Tibial nerve (tissue), 4 donors: Measurements from ENCODE around the gene NTSR1. TPM values are rescaled to one million over a fixed set of nuclear protein-coding genes. Genes with fewer than 3 reads are reported as not detected.

ENCODE experiments used
- DNase-seq, 2 donors: peaks; one replicate each; pipeline ENCODE4 v3.0.0-alpha.2; 2019; ENCODE audit warnings: low spot score in 2 of 2
- H3K27ac ChIP-seq, 4 donors: fragments of 200-600 bp; sonication (generic) in 3 of 4; one replicate each; pipeline ENCODE4 v1.5.1; 2017 to 2019; ENCODE audit warnings: mild to moderate bottlenecking in 1 of 4
- H3K27me3 ChIP-seq, 2 donors: fragments of 200-600 bp; sonication (generic) in 1 of 2; one replicate each; pipeline versions ENCODE4 v1.5.1 to v1.6.0; 2017 to 2019
- H3K36me3 ChIP-seq, 3 donors: fragments of 200-600 bp; sonication (generic); one replicate each; pipeline ENCODE4 v1.5.1; 2018 to 2019
- H3K4me1 ChIP-seq, 4 donors: fragments of 200-600 bp; sonication (generic) in 3 of 4; one replicate each; pipeline ENCODE4 v1.5.1; 2017 to 2019
- H3K4me3 ChIP-seq, 4 donors: fragments of 200-600 bp; sonication (generic) in 3 of 4; one replicate each; pipeline ENCODE4 v1.5.1; 2017 to 2019; ENCODE audit warnings: mild to moderate bottlenecking in 1 of 4, moderate library complexity in 1 of 4
- H3K9me3 ChIP-seq, 4 donors: fragments of 200-600 bp; sonication (generic) in 3 of 4; one replicate each; pipeline ENCODE4 v1.5.1; 2017 to 2019
- CTCF ChIP-seq, 5 experiments: fragments of 200-600 bp in 3 of 5; fragments of 450-650 bp in 2 of 5; sonication (generic) in 3 of 5; IDR thresholded peaks; one replicate each; pipeline ENCODE4 v1.5.1; 2016 to 2019; ENCODE audit warnings: antibody characterized with exemption in 5 of 5, mild to moderate bottlenecking in 3 of 5, moderate library complexity in 2 of 5
- EP300 ChIP-seq, 2 donors: sonication (generic); formaldehyde crosslinking; IDR thresholded peaks; one replicate each; pipeline ENCODE4 v1.6.1; 2017; ENCODE audit warnings: antibody characterized with exemption in 2 of 2, mild to moderate bottlenecking in 1 of 2
- POLR2A ChIP-seq, 2 donors: fragments of 450-650 bp; IDR thresholded peaks; one replicate each; pipeline ENCODE4 v1.6.1; 2017; ENCODE audit warnings: antibody characterized with exemption in 2 of 2, mild to moderate bottlenecking in 2 of 2, moderate library complexity in 2 of 2
- WGBS, 2 donors: methylation state at CpG; one replicate each; pipeline ENCODE4 v1.1.5; 2018; 5-methylcytosine and 5-hydroxymethylcytosine counted together
- total RNA-seq, 4 donors: library from RNA; depleted of rRNA; stranded (reverse); fragments of >200 nt; gene quantifications; one replicate each; pipeline ENCODE4 v1.1.0, GENCODE V29; 2016

Gene NTSR1
- total RNA-seq, 4 donors from 2014 or later, result 0.30 TPM; not detected in 3

- H3K36me3 ChIP-seq, result peaks cover 0 to 52% (median 19%) of the 10 kb centered on the region in 3 donors
- H3K4me3 ChIP-seq, result no peak overlapping the region
- H3K27ac ChIP-seq, result peak overlapping the region in 1 of 4 donors; percentile 24
- DNase-seq, result no peak
- H3K27me3 ChIP-seq, result no peaks in the 10 kb centered on the region
- 86 to 92% methylated on average over 12 to 14 of the region's 15 CpGs for WGBS, 2 donors
- TF ChIP-seq EP300 (IDR thresholded peaks at IDR 0.05) (no peak), CTCF (IDR thresholded peaks at IDR 0.05) (no peak), POLR2A (IDR thresholded peaks at IDR 0.05) (no peak)
- H3K9me3 ChIP-seq, result no peaks in the 10 kb centered on the region
- peaks cover 0 to 36% (median 21%) of the 10 kb centered on the region in 4 donors for H3K4me1 ChIP-seq
Measured at GRCh38 chr20:62801284-62802010, 92.8 kb downstream of the NTSR1 start.

- DNase-seq, result no peak
- no peak for TF ChIP-seq EP300 (IDR thresholded peaks at IDR 0.05)
- TF ChIP-seq CTCF (IDR thresholded peaks at IDR 0.05), result no peak
- no peak for TF ChIP-seq POLR2A (IDR thresholded peaks at IDR 0.05)
- WGBS, 2 donors, result 86 to 94% methylated on average over 21 to 22 of the region's 22 CpGs
- no peak overlapping the region for H3K4me3 ChIP-seq
- peaks cover 0 to 59% (median 19%) of the 10 kb centered on the region in 3 donors for H3K36me3 ChIP-seq
- H3K27ac ChIP-seq, result no peak overlapping the region
- no peaks in the 10 kb centered on the region for H3K27me3 ChIP-seq
- H3K9me3 ChIP-seq, result no peaks in the 10 kb centered on the region
- H3K4me1 ChIP-seq, result peaks cover 0 to 38% (median 25%) of the 10 kb centered on the region in 4 donors
Measured at GRCh38 chr20:62802026-62802712, 93.5 kb downstream of the NTSR1 start.

- Histone ChIP-seq H3K4me1 (peaks cover 0 to 41% (median 26%) of the 10 kb centered on the region in 4 donors), H3K4me3 (peak overlapping the region; percentile 35 to 100 (median 93)), H3K9me3 (no peaks in the 10 kb centered on the region), H3K27ac (peak overlapping the region; percentile 88 to 98 (median 98)), H3K27me3 (no peaks in the 10 kb centered on the region), H3K36me3 (peaks cover 0 to 57% (median 17%) of the 10 kb centered on the region in 3 donors)
- 23 to 26% methylated on average over 19 to 24 of the region's 25 CpGs for WGBS, 2 donors
- TF ChIP-seq CTCF (IDR thresholded peaks at IDR 0.05), result peak in 1 of 5 experiments; percentile 10
- TF ChIP-seq POLR2A (IDR thresholded peaks at IDR 0.05), result no peak
- TF ChIP-seq EP300 (IDR thresholded peaks at IDR 0.05), result no peak
- DNase-seq, result no peak
Measured at GRCh38 chr20:62804021-62804626, 95.5 kb downstream of the NTSR1 start.

- peak; percentile 50 to 55 for DNase-seq
- no peaks in the 10 kb centered on the region for H3K9me3 ChIP-seq
Measured at GRCh38 chr20:62804627-62805154, 96.1 kb downstream of the NTSR1 start, which contains the start of gene OGFR. Gene OGFR, plus strand, starts transcription at chr20:62804835. Its CDS starts 25 bp downstream, at chr20:62804860.

More at GRCh38 chr20:62804627-62805154, 96.1 kb downstream of the NTSR1 start, which contains the start of gene OGFR:
- Histone ChIP-seq H3K4me1 (peaks cover 0 to 41% (median 26%) of the 10 kb centered on the region in 4 donors), H3K27ac (peak within 1 kb of the TSS; percentile 88 to 98 (median 98)), H3K27me3 (no peaks in the 10 kb centered on the region), H3K4me3 (peak within 1 kb of the TSS; percentile 89 to 100 (median 94)), H3K36me3 (peaks cover 0 to 57% (median 18%) of the 10 kb centered on the region in 3 donors)
- peak; percentile 18 to 75 for TF ChIP-seq POLR2A (IDR thresholded peaks at IDR 0.05)
- TF ChIP-seq EP300 (IDR thresholded peaks at IDR 0.05), result peak in 1 of 2 donors; percentile 92
- TF ChIP-seq CTCF (IDR thresholded peaks at IDR 0.05), result no peak
- 1 to 3% methylated on average over 7 to 48 of the region's 77 CpGs for WGBS, 2 donors
